ENCODE data around the gene LDB2. TPM values are rescaled to one million over a fixed set of nuclear protein-coding genes. Genes with fewer than 3 reads are reported as not detected.

Gene LDB2
- total RNA-seq, 4 donors from 2014 or later: 33.7 to 191 (median 43.5) TPM

DNA sequence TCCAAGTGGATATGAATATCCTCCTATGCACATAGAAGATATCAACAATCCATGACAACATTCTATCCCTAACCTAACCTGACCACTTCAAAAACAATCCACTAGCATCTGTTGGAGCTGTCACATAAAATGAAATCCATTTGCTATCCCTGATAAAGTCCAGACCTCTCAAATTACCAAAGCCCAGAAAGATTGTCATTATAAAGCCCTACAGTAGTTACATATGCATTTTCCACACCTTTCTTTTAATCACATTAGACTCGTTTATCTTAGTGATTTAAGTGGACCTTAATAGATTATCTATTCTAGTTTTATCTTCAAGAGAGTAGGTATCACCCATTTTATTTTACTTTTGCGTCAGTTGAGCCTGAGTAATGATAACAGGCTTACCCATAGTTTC is 30.6 kb downstream of the LDB2 start:
- DNase-seq (ENCODE audit: low spot score) (no peak), ATAC-seq (ENCODE audit: low FRiP score) (no peak)
- TF ChIP-seq, protein P1, sequence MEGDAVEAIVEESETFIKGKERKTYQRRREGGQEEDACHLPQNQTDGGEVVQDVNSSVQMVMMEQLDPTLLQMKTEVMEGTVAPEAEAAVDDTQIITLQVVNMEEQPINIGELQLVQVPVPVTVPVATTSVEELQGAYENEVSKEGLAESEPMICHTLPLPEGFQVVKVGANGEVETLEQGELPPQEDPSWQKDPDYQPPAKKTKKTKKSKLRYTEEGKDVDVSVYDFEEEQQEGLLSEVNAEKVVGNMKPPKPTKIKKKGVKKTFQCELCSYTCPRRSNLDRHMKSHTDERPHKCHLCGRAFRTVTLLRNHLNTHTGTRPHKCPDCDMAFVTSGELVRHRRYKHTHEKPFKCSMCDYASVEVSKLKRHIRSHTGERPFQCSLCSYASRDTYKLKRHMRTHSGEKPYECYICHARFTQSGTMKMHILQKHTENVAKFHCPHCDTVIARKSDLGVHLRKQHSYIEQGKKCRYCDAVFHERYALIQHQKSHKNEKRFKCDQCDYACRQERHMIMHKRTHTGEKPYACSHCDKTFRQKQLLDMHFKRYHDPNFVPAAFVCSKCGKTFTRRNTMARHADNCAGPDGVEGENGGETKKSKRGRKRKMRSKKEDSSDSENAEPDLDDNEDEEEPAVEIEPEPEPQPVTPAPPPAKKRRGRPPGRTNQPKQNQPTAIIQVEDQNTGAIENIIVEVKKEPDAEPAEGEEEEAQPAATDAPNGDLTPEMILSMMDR (IDR thresholded peaks at IDR 0.05): no peak

GRCh38 chr4:16866974-16867373 is 31.5 kb downstream of the LDB2 start:
- no peak for DNase-seq (ENCODE audit: low spot score)
- TF ChIP-seq, protein P1 (IDR thresholded peaks at IDR 0.05): no peak
- no peak for ATAC-seq (ENCODE audit: low FRiP score)

GRCh38 chr4:16865897-16866283 is 32.6 kb downstream of the LDB2 start:
- TF ChIP-seq, protein P1 (IDR thresholded peaks at IDR 0.05): no peak
- ATAC-seq (ENCODE audit: low FRiP score) (no peak), DNase-seq (ENCODE audit: low spot score) (no peak)

GRCh38 chr4:16865209-16865896 is 33.1 kb downstream of the LDB2 start:
- TF ChIP-seq, protein P1 (IDR thresholded peaks at IDR 0.05): no peak
- no peak for ATAC-seq (ENCODE audit: low FRiP score)

GRCh38 chr4:16864199-16864598 is 34.2 kb downstream of the LDB2 start:
- TF ChIP-seq, protein P1 (IDR thresholded peaks at IDR 0.05): no peak
- DNase-seq (ENCODE audit: low spot score) (no peak), ATAC-seq (ENCODE audit: low FRiP score) (no peak)

More at GRCh38 chr4:16865209-16865896, 33.1 kb downstream of the LDB2 start:
- no peak for DNase-seq (ENCODE audit: low spot score)

DNA sequence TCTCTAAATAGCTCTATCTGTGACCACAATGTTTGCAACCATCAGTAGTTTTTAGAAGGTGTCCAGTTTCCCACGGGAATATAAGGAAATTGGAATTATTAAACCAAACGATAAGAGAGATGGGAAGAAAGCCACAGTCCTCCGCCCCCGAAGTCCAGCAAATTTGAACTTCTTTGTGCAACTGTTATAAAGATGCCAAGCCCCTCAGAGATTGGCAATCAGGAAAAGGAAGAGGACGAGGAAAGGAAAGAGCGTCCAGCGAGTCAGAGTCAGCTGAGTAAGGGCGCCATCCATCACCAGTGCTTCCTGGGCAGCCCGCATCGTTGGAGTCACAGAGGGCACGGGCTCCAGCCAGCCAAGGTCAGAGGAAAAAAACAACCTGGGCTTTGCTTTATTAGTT is 35.7 kb downstream of the LDB2 start:
- DNase-seq (ENCODE audit: low spot score) (no peak), ATAC-seq (ENCODE audit: low FRiP score) (no peak)
- TF ChIP-seq, protein P1 (IDR thresholded peaks at IDR 0.05): no peak

GRCh38 chr4:16860516-16860915 is 37.9 kb downstream of the LDB2 start:
- TF ChIP-seq, protein P1 (IDR thresholded peaks at IDR 0.05): no peak
- ATAC-seq (ENCODE audit: low FRiP score) (no peak), DNase-seq (ENCODE audit: low spot score) (no peak)
